ENCODE data around the gene PHF23.
A peak's percentile ranks its signal among the peaks of the same experiment; 100 is the strongest.
"Not testable (repeated sequence)": the region's sequence is repeated elsewhere in the genome, so short reads cannot be mapped to it uniquely, and the experiment has no call there.

Gene PHF23

GRCh38 chr17:7246779-7247178, 7.5 kb upstream of the PHF23 start:
- peaks cover 70% of the 10 kb centered on the region for H3K79me2 ChIP-seq (ENCODE audit: insufficient read depth, low read length)
- H3K9me3 ChIP-seq (ENCODE audit: insufficient read depth, low read length, severe bottlenecking) = no peaks in the 10 kb centered on the region
- DNase-seq (no peak), ATAC-seq (ENCODE audit: insufficient read depth, low read depth) (no peak)
- no peak for TF ChIP-seq CTCF (IDR thresholded peaks at IDR 0.05; ENCODE audit: borderline replicate concordance, extremely low read depth, low read length, poor library complexity, severe bottlenecking)
- no peak for TF ChIP-seq EZH2 (IDR thresholded peaks at IDR 0.05; ENCODE audit: borderline replicate concordance, low read depth, low read length, severe bottlenecking)
- H3K4me2 ChIP-seq (ENCODE audit: insufficient read depth, low read length) = no peak overlapping the region
- no peak overlapping the region for H2AFZ ChIP-seq (ENCODE audit: low read depth, low read length)
- H4K20me1 ChIP-seq (ENCODE audit: insufficient read depth, low read length) = peaks cover 50% of the 10 kb centered on the region
- H3K4me1 ChIP-seq (ENCODE audit: insufficient read depth, low read length) = peaks cover 44% of the 10 kb centered on the region
- no peak overlapping the region for H3K4me3 ChIP-seq (ENCODE audit: low read depth in 1 of 2, low read length in 2 of 2)
- H3K36me3 ChIP-seq (ENCODE audit: insufficient read depth, low read length) = peaks cover 39% of the 10 kb centered on the region
- H3K27me3 ChIP-seq (ENCODE audit: insufficient read depth, low read length, poor library complexity) = no peaks in the 10 kb centered on the region
- no peak overlapping the region for H3K27ac ChIP-seq (ENCODE audit: low read length)
- no peak overlapping the region for H3K9ac ChIP-seq (ENCODE audit: low read depth, low read length)

- peaks cover 46% of the 10 kb centered on the region for H3K4me1 ChIP-seq (ENCODE audit: insufficient read depth, low read length)
- H3K79me2 ChIP-seq (ENCODE audit: insufficient read depth, low read length) = peaks cover 60% of the 10 kb centered on the region
- not testable (repeated sequence) for DNase-seq; H2AFZ ChIP-seq (ENCODE audit: low read depth, low read length); ATAC-seq (ENCODE audit: insufficient read depth, low read depth); H3K27ac ChIP-seq (ENCODE audit: low read length); H3K9ac ChIP-seq (ENCODE audit: low read depth, low read length); H3K27me3 ChIP-seq (ENCODE audit: insufficient read depth, low read length, poor library complexity); H3K4me2 ChIP-seq (ENCODE audit: insufficient read depth, low read length); H3K4me3 ChIP-seq (ENCODE audit: low read depth in 1 of 2, low read length in 2 of 2); H3K9me3 ChIP-seq (ENCODE audit: insufficient read depth, low read length, severe bottlenecking)
- peaks cover 29% of the 10 kb centered on the region for H4K20me1 ChIP-seq (ENCODE audit: insufficient read depth, low read length)
- peaks cover 49% of the 10 kb centered on the region for H3K36me3 ChIP-seq (ENCODE audit: insufficient read depth, low read length)
Measured at GRCh38 chr17:7243838-7244237, 4.6 kb upstream of the PHF23 start.

- DNase-seq = no peak
- no peaks in the 10 kb centered on the region for H3K9me3 ChIP-seq (ENCODE audit: insufficient read depth, low read length, severe bottlenecking)
- peak overlapping the region; percentile 72 for H3K4me2 ChIP-seq (ENCODE audit: insufficient read depth, low read length)
- no peaks in the 10 kb centered on the region for H3K27me3 ChIP-seq (ENCODE audit: insufficient read depth, low read length, poor library complexity)
- peak overlapping the region in 1 of 2 experiments; percentile 87; a peak in 3 of 4 replicates for H3K4me3 ChIP-seq (ENCODE audit: low read depth in 1 of 2, low read length in 2 of 2)
- peak overlapping the region; percentile 66 for H3K9ac ChIP-seq (ENCODE audit: low read depth, low read length)
- H3K36me3 ChIP-seq (ENCODE audit: insufficient read depth, low read length) = peaks cover 46% of the 10 kb centered on the region
- peak overlapping the region; percentile 55; the same call in 1 of the 2 replicates for H2AFZ ChIP-seq (ENCODE audit: low read depth, low read length)
- TF ChIP-seq EZH2 (IDR thresholded peaks at IDR 0.05; ENCODE audit: borderline replicate concordance, low read depth, low read length, severe bottlenecking) (no peak), CTCF (IDR thresholded peaks at IDR 0.05; ENCODE audit: borderline replicate concordance, extremely low read depth, low read length, poor library complexity, severe bottlenecking) (no peak)
- H3K4me1 ChIP-seq (ENCODE audit: insufficient read depth, low read length) = peaks cover 41% of the 10 kb centered on the region
- ATAC-seq (ENCODE audit: insufficient read depth, low read depth) = no peak
- peaks cover 25% of the 10 kb centered on the region for H4K20me1 ChIP-seq (ENCODE audit: insufficient read depth, low read length)
- H3K27ac ChIP-seq (ENCODE audit: low read length) = peak overlapping the region; percentile 94
- H3K79me2 ChIP-seq (ENCODE audit: insufficient read depth, low read length) = peaks cover 60% of the 10 kb centered on the region
Measured at GRCh38 chr17:7243453-7243729, 4.1 kb upstream of the PHF23 start.

GRCh38 chr17:7242717-7243452, 3.6 kb upstream of the PHF23 start:
- H3K36me3 ChIP-seq (ENCODE audit: insufficient read depth, low read length) = peaks cover 46% of the 10 kb centered on the region
- peak overlapping the region; percentile 68 to 87 for H3K4me3 ChIP-seq (ENCODE audit: low read depth in 1 of 2, low read length in 2 of 2)

More at GRCh38 chr17:7242717-7243452, 3.6 kb upstream of the PHF23 start:
- ATAC-seq (ENCODE audit: insufficient read depth, low read depth) (peak; percentile 41), DNase-seq (peak; percentile 94)
- no peak for TF ChIP-seq EZH2 (IDR thresholded peaks at IDR 0.05; ENCODE audit: borderline replicate concordance, low read depth, low read length, severe bottlenecking)
- TF ChIP-seq CTCF (IDR thresholded peaks at IDR 0.05; ENCODE audit: borderline replicate concordance, extremely low read depth, low read length, poor library complexity, severe bottlenecking) = no peak
- Histone ChIP-seq H4K20me1 (ENCODE audit: insufficient read depth, low read length) (peaks cover 24% of the 10 kb centered on the region), H3K27me3 (ENCODE audit: insufficient read depth, low read length, poor library complexity) (no peaks in the 10 kb centered on the region), H2AFZ (ENCODE audit: low read depth, low read length) (peak overlapping the region; percentile 89), H3K79me2 (ENCODE audit: insufficient read depth, low read length) (peaks cover 60% of the 10 kb centered on the region), H3K4me1 (ENCODE audit: insufficient read depth, low read length) (peaks cover 41% of the 10 kb centered on the region), H3K9ac (ENCODE audit: low read depth, low read length) (peak overlapping the region; percentile 66), H3K27ac (ENCODE audit: low read length) (peak overlapping the region; percentile 94), H3K9me3 (ENCODE audit: insufficient read depth, low read length, severe bottlenecking) (no peaks in the 10 kb centered on the region), H3K4me2 (ENCODE audit: insufficient read depth, low read length) (peak overlapping the region; percentile 72)

All from DND-41 (cell line).